ENCODE measurements around the gene CHRNA7. TPM values are rescaled to one million over a fixed set of nuclear protein-coding genes. Genes with fewer than 3 reads are reported as not detected.

Gene CHRNA7
- total and polyA plus RNA-seq, 10 of the 15 experiments (the other 5 are each of a cell fraction or from before 2014, with no cell fraction given) = 0.06 to 0.15 (median 0.12) TPM; not detected in 7

GRCh38 chr15:32130823-32131222, 100.5 kb downstream of the CHRNA7 start:
- no peak overlapping the region for H3K9ac ChIP-seq (ENCODE audit: control insufficient read depth, insufficient read depth, low read length)
- no peak for ATAC-seq
- no peak overlapping the region for H2AFZ ChIP-seq (ENCODE audit: control insufficient read depth, low read depth, low read length)
- ChIA-PET CTCF (no interaction called here), RAD21 (ENCODE audit: unreplicated experiment) (no interaction called here), POLR2A (no interaction called here), SMC1A (ENCODE audit: uncharacterized antibody, unreplicated experiment) (no interaction called here)
- BruUV-seq (replicated peaks) = no TSS peak
- no peak for DNase-seq (ENCODE audit: low read depth, low spot score)
- intact Hi-C loops (cut with micrococcal nuclease; ENCODE audit: unreplicated experiment) (no loop called here), in situ Hi-C loops (cut with MboI) (loop anchor here (25.0 kb wide), 1 partner anchor 1744 kb away; the partner anchor contains the start of gene CHRFAM7A)
- H3K4me3 ChIP-seq = no peak overlapping the region
- H3K79me2 ChIP-seq (ENCODE audit: control insufficient read depth, insufficient read depth, low read length) = no peaks in the 10 kb centered on the region
- no peaks in the 10 kb centered on the region for H3K36me3 ChIP-seq (ENCODE audit: control insufficient read depth in 2 of 2, insufficient read depth in 2 of 2, low read length in 1 of 2)
- no peaks in the 10 kb centered on the region for H4K20me1 ChIP-seq (ENCODE audit: control insufficient read depth, insufficient read depth)
- no peak for TF ChIP-seq PAX8 (IDR thresholded peaks at IDR 0.05)
- WGBS (ENCODE audit: insufficient coverage, insufficient replicate concordance, low lambda C conversion rate, missing lambda C conversion rate) = 28% methylated on average over 3 of the region's 3 CpGs
- no peaks in the 10 kb centered on the region for H3K4me1 ChIP-seq (ENCODE audit: control insufficient read depth, insufficient read depth, low read length)
- FAIRE-seq = no peak
- no peak overlapping the region for H3K4me2 ChIP-seq (ENCODE audit: control insufficient read depth, insufficient read depth)
- no peaks in the 10 kb centered on the region for H3K9me3 ChIP-seq (replicated peaks; ENCODE audit: control insufficient read depth, insufficient read depth, low read length)
- no peak overlapping the region for H3K27ac ChIP-seq (ENCODE audit: control insufficient read depth, insufficient read depth)
- no peaks in the 10 kb centered on the region; a peak in 1 of 4 replicates for H3K27me3 ChIP-seq (replicated peaks in 1 of 2; ENCODE audit: control insufficient read depth in 2 of 2, insufficient read depth in 2 of 2, low read length in 1 of 2)

GRCh38 chr15:32131803-32132202, 101.5 kb downstream of the CHRNA7 start:
- H3K27me3 ChIP-seq (replicated peaks in 1 of 2; ENCODE audit: control insufficient read depth in 2 of 2, insufficient read depth in 2 of 2, low read length in 1 of 2) = no peaks in the 10 kb centered on the region; a peak in 1 of 4 replicates
- intact Hi-C loops (cut with micrococcal nuclease; ENCODE audit: unreplicated experiment) = no loop called here
- RAD21 ChIA-PET (ENCODE audit: unreplicated experiment) = no interaction called here

More at GRCh38 chr15:32131803-32132202, 101.5 kb downstream of the CHRNA7 start:
- ATAC-seq (no peak), FAIRE-seq (no peak), DNase-seq (ENCODE audit: low read depth, low spot score) (no peak)
- CTCF ChIA-PET = no interaction called here
- POLR2A ChIA-PET = no interaction called here
- SMC1A ChIA-PET (ENCODE audit: uncharacterized antibody, unreplicated experiment) = no interaction called here
- H3K9ac ChIP-seq (ENCODE audit: control insufficient read depth, insufficient read depth, low read length) = no peak overlapping the region
- no peak overlapping the region for H3K4me2 ChIP-seq (ENCODE audit: control insufficient read depth, insufficient read depth)
- TF ChIP-seq ZSCAN29 (IDR thresholded peaks at IDR 0.05) (no peak), HCFC1 (IDR thresholded peaks at IDR 0.05; ENCODE audit: low read length) (no peak), NKRF (conservative IDR thresholded peaks at IDR 0.05) (no peak), PBX3 (IDR thresholded peaks at IDR 0.05; ENCODE audit: insufficient replicate concordance, low read depth, low read length) (no peak), NR2F1 (conservative IDR thresholded peaks at IDR 0.05) (no peak), MYC (IDR thresholded peaks at IDR 0.05; ENCODE audit: insufficient read depth, insufficient read length, insufficient replicate concordance, low read length, severe bottlenecking) (no peak), ZNF274 (IDR thresholded peaks at IDR 0.05; ENCODE audit: insufficient read depth, insufficient read length) (no peak), SREBF2 (IDR thresholded peaks at IDR 0.05; ENCODE audit: low read length) (no peak), SMAD5 (IDR thresholded peaks at IDR 0.05; ENCODE audit: low read depth) (no peak), ATF3 (IDR thresholded peaks at IDR 0.05; ENCODE audit: borderline replicate concordance, extremely low read depth, low read depth, low read length) (no peak), CREB1 (IDR thresholded peaks at IDR 0.05; ENCODE audit: low read depth) (no peak)
- no peaks in the 10 kb centered on the region for H3K36me3 ChIP-seq (ENCODE audit: control insufficient read depth in 2 of 2, insufficient read depth in 2 of 2, low read length in 1 of 2)
- H3K79me2 ChIP-seq (ENCODE audit: control insufficient read depth, insufficient read depth, low read length) = no peaks in the 10 kb centered on the region
- no peak overlapping the region for H3K27ac ChIP-seq (ENCODE audit: control insufficient read depth, insufficient read depth)
- H2AFZ ChIP-seq (ENCODE audit: control insufficient read depth, low read depth, low read length) = no peak overlapping the region
- 62% methylated on average over 4 of the region's 4 CpGs for WGBS (ENCODE audit: insufficient coverage, insufficient replicate concordance, low lambda C conversion rate, missing lambda C conversion rate)
- H3K4me1 ChIP-seq (ENCODE audit: control insufficient read depth, insufficient read depth, low read length) = no peaks in the 10 kb centered on the region
- no TSS peak for BruUV-seq (replicated peaks)
- no peaks in the 10 kb centered on the region for H4K20me1 ChIP-seq (ENCODE audit: control insufficient read depth, insufficient read depth)
- no peak overlapping the region for H3K4me3 ChIP-seq
- in situ Hi-C loops (cut with MboI) = loop anchor here (25.0 kb wide), 1 partner anchor 1745 kb away; the partner anchor contains the start of gene CHRFAM7A
- no peaks in the 10 kb centered on the region for H3K9me3 ChIP-seq (replicated peaks; ENCODE audit: control insufficient read depth, insufficient read depth, low read length)

Measured in GM12878 (cell line).